Natural killer cell (primary cell): ENCODE data around the gene FSTL4. TPM values are rescaled to one million over a fixed set of nuclear protein-coding genes. Genes with fewer than 3 reads are reported as not detected.

ENCODE experiments used
- ATAC-seq, 3 donors: fragments of 150-1000 bp in 2 of 3; fragments of 200-7000 bp in 1 of 3; cut with Tn5 transposase; 1 replicate in 1 of 3; 2 replicates in 2 of 3; pipeline ENCODE4 v1.10.0; 2021; ENCODE audit warnings: mild to moderate bottlenecking in 2 of 3, moderate library complexity in 2 of 3
- DNase-seq, 2 donors: peaks; one replicate each; pipeline versions ENCODE4 v3.0.0 to v3.0.0-alpha.2; 2013 to 2021; ENCODE audit warnings: mixed read lengths in 1 of 2
- H3K27ac ChIP-seq: one replicate; pipeline ENCODE4 v1.5.1; 2013; ENCODE audit warnings: mild to moderate bottlenecking, low read length
- H3K27me3 ChIP-seq: one replicate; pipeline ENCODE4 v1.6.1; 2013; ENCODE audit warnings: low read length; ENCODE audit not compliant: control insufficient read depth, insufficient read depth
- H3K36me3 ChIP-seq: one replicate; pipeline ENCODE4 v1.6.1; 2013; ENCODE audit warnings: low read length; ENCODE audit not compliant: control insufficient read depth, insufficient read depth
- H3K4me1 ChIP-seq: one replicate; pipeline ENCODE4 v1.6.1; 2013; ENCODE audit warnings: low read length; ENCODE audit not compliant: control insufficient read depth, insufficient read depth
- H3K4me3 ChIP-seq: one replicate; pipeline ENCODE4 v1.5.1; 2013; ENCODE audit warnings: low read length
- H3K9me3 ChIP-seq: one replicate; pipeline ENCODE4 v1.6.1; 2013; ENCODE audit warnings: low read length; ENCODE audit not compliant: control insufficient read depth, insufficient read depth
- H3K27ac Mint-ChIP-seq, 2 donors: one replicate each; pipeline ENCODE4 v1.8.0; 2022; ENCODE audit warnings: mild to moderate bottlenecking in 2 of 2, mixed read lengths in 2 of 2, moderate library complexity in 1 of 2
- H3K27me3 Mint-ChIP-seq, 2 donors: one replicate each; pipeline ENCODE4 v1.8.0; 2022; ENCODE audit warnings: low read depth in 2 of 2, mixed read lengths in 2 of 2
- H3K36me3 Mint-ChIP-seq: one replicate; pipeline ENCODE4 v1.8.0; 2022; ENCODE audit warnings: mixed read lengths
- H3K4me1 Mint-ChIP-seq, 2 donors: one replicate each; pipeline ENCODE4 v1.8.0; 2022; ENCODE audit warnings: mixed read lengths in 2 of 2
- H3K4me3 Mint-ChIP-seq: one replicate; pipeline ENCODE4 v1.8.0; 2022; ENCODE audit warnings: mild to moderate bottlenecking, moderate library complexity, mixed read lengths
- H3K9me3 Mint-ChIP-seq, 2 donors: one replicate each; pipeline ENCODE4 v1.8.0; 2022; ENCODE audit warnings: mixed read lengths in 2 of 2
- CTCF ChIP-seq: fragments of 200-600 bp; IDR thresholded peaks from one replicate; pipeline ENCODE4 v1.8.0; 2022; ENCODE audit warnings: antibody characterized with exemption
- whole genome bisulfite sequencing: methylation state at CpG from one replicate; pipeline ENCODE4 v1.1.7; 2013; ENCODE audit warnings: missing lambda C conversion rate; ENCODE audit not compliant: insufficient coverage; 5-methylcytosine and 5-hydroxymethylcytosine counted together
- intact Hi-C: fragments of 100-400 bp; cut with micrococcal nuclease; formaldehyde crosslinking; loops from one replicate; pipeline ENCODE4 v1.14.2; 2022
- total RNA-seq, 4 donors: library from RNA; stranded (reverse); fragments of 120-200 nt in 1 of 4; gene quantifications; one replicate each; pipeline versions ENCODE4 v1.2.3 to v1.2.4, GENCODE V29; 2013 to 2022

Gene FSTL4
- total RNA-seq, 3 donors from 2014 or later (not counting 1 experiment from before 2014, with no cell fraction given): 0.11 to 0.75 (median 0.55) TPM

DNA sequence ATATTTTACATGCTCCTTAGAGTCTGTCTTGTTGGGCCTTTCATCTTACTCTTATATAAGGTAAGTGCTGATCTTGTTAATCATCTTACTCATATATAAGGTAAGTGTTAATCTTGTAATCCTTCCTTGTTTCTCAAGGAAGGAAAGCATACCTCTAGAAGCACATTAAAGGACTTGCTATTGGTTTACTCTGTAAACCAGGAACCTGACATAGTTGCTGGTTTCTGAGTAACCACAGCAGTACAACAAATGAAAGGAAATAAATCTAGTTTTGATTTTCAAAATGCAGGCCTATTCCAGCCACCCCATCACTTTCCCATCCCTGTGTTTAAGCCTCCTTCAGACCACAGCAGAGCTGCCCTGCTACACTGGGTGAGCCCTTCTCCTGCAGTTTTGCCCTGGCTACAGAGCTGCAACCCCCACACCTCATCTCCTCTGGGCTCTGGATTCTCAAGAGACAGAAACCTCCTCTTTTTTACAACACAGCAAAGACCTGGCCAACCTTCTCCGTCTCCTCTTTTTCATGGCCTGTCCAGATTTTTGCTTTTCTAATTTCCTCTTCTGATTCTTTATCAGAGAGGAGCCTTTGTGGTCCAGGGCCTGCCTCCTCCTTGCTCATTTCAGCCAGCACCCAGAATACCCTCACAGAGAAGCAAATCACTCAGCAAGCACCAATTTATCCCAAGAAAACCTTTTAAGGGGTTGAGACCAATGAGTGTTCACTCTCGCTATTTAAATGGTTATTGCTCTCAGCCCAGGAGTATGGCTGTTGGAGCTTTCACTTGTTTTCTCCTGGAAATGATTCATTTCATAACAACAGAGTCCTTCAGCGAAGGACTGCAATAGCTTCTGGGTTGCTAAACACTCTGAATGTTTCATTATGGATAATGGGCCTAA, 103.2 kb downstream of the FSTL4 start:
- H3K27me3 Mint-ChIP-seq: peaks cover 13 to 16% of the 10 kb centered on the region in 2 donors

DNA sequence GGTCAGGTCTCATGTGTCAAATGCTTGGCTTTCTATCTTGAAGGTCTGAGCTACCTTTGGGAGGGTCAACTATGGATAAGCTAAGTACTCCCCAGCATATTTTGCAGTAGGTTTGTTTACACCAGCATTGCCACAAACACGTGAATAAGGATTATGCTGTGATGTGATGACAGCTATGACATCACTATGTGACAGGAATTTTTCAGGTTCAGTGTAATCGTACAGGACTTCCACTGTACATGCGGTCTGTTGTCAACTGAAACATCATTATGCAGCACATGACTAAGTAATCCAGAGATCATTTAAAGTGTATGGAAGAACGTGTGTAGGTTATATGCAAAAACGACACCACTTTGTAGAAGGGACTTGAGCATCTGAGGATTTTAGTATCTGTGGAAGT, 104.0 kb downstream of the FSTL4 start:
- Mint-ChIP-seq H3K9me3 (no peaks in the 10 kb centered on the region), H3K27me3 (peaks cover 14% of the 10 kb centered on the region in 2 donors), H3K4me3 (no peak overlapping the region), H3K36me3 (no peaks in the 10 kb centered on the region), H3K4me1 (no peaks in the 10 kb centered on the region), H3K27ac (no peak overlapping the region)
- no peaks in the 10 kb centered on the region for H3K4me1 ChIP-seq
- DNase-seq (no peak), ATAC-seq (no peak)
- H3K4me3 ChIP-seq: no peak overlapping the region
- WGBS: 89% methylated on average over 5 of the region's 5 CpGs
- H3K27me3 ChIP-seq: no peaks in the 10 kb centered on the region
- intact Hi-C loops: no loop called here
- TF ChIP-seq CTCF: no peak
- H3K36me3 ChIP-seq: no peaks in the 10 kb centered on the region
- no peak overlapping the region for H3K27ac ChIP-seq
- H3K9me3 ChIP-seq: no peaks in the 10 kb centered on the region

More for the DNA sequence above, 103.2 kb downstream of the FSTL4 start:
- Mint-ChIP-seq H3K9me3 (no peaks in the 10 kb centered on the region), H3K27ac (no peak overlapping the region), H3K4me1 (no peaks in the 10 kb centered on the region), H3K36me3 (no peaks in the 10 kb centered on the region), H3K4me3 (no peak overlapping the region)
- intact Hi-C loops: no loop called here
- H3K4me1 ChIP-seq: no peaks in the 10 kb centered on the region
- no peaks in the 10 kb centered on the region for H3K36me3 ChIP-seq
- WGBS: 87% methylated on average over 3 of the region's 3 CpGs
- TF ChIP-seq CTCF: no peak
- H3K9me3 ChIP-seq: no peaks in the 10 kb centered on the region
- H3K27ac ChIP-seq: no peak overlapping the region
- no peaks in the 10 kb centered on the region for H3K27me3 ChIP-seq
- ATAC-seq: no peak
- DNase-seq: no peak
- H3K4me3 ChIP-seq: no peak overlapping the region

GRCh38 chr5:133506181-133506580, 106.2 kb downstream of the FSTL4 start:
- no peak for TF ChIP-seq CTCF
- Mint-ChIP-seq H3K4me1 (no peaks in the 10 kb centered on the region), H3K36me3 (no peaks in the 10 kb centered on the region), H3K27me3 (peaks cover 6 to 12% of the 10 kb centered on the region in 2 donors), H3K27ac (no peak overlapping the region), H3K9me3 (no peaks in the 10 kb centered on the region), H3K4me3 (no peak overlapping the region)
- H3K36me3 ChIP-seq: no peaks in the 10 kb centered on the region
- ATAC-seq (no peak), DNase-seq (no peak)
- intact Hi-C loops: no loop called here
- no peak overlapping the region for H3K27ac ChIP-seq
- no peaks in the 10 kb centered on the region for H3K27me3 ChIP-seq
- no peak overlapping the region for H3K4me3 ChIP-seq
- WGBS: 83% methylated on average over 5 of the region's 5 CpGs
- no peaks in the 10 kb centered on the region for H3K9me3 ChIP-seq
- H3K4me1 ChIP-seq: no peaks in the 10 kb centered on the region
